Neuron (in vitro differentiated cells): ENCODE measurements around the gene LRRC18.

Source experiments
- H2AFZ ChIP-seq: one replicate; pipeline ENCODE4 v1.6.1; 2013; ENCODE audit warnings: low read depth, mild to moderate bottlenecking, inconsistent platforms, low read length, moderate library complexity
- H3K27me3 ChIP-seq: one replicate; pipeline ENCODE4 v1.6.1; 2013; ENCODE audit warnings: low read length; ENCODE audit not compliant: insufficient read depth
- H3K36me3 ChIP-seq: one replicate; pipeline ENCODE4 v1.6.1; 2013; ENCODE audit warnings: low read length; ENCODE audit not compliant: insufficient read depth
- H3K4me1 ChIP-seq: one replicate; pipeline ENCODE4 v1.6.1; 2013; ENCODE audit warnings: low read length; ENCODE audit not compliant: insufficient read depth
- H3K4me3 ChIP-seq: 2 replicates; pipeline ENCODE4 v1.5.1; 2013; ENCODE audit warnings: mild to moderate bottlenecking, low read length, moderate library complexity
- H3K9me3 ChIP-seq: one replicate; pipeline ENCODE4 v1.6.1; 2013; ENCODE audit warnings: low read length

The LRRC18 gene

GRCh38 chr10:48964038-48964437 is 24.4 kb upstream of the LRRC18 start:
- H3K36me3 ChIP-seq, result no peaks in the 10 kb centered on the region
- H3K4me1 ChIP-seq, result no peaks in the 10 kb centered on the region
- H3K27me3 ChIP-seq, result no peaks in the 10 kb centered on the region
- no peaks in the 10 kb centered on the region for H3K9me3 ChIP-seq
- no peak overlapping the region for H3K4me3 ChIP-seq
- H2AFZ ChIP-seq, result no peak overlapping the region

GRCh38 chr10:48958598-48959190 is 19.1 kb upstream of the LRRC18 start:
- Histone ChIP-seq H3K4me3 (no peak overlapping the region), H3K27me3 (no peaks in the 10 kb centered on the region), H3K9me3 (no peaks in the 10 kb centered on the region), H2AFZ (no peak overlapping the region), H3K4me1 (no peaks in the 10 kb centered on the region), H3K36me3 (no peaks in the 10 kb centered on the region)

GRCh38 chr10:48957361-48958151 is 17.9 kb upstream of the LRRC18 start:
- H3K4me1 ChIP-seq, result no peaks in the 10 kb centered on the region
- H3K27me3 ChIP-seq, result no peaks in the 10 kb centered on the region
- H2AFZ ChIP-seq, result no peak overlapping the region
- H3K9me3 ChIP-seq, result no peaks in the 10 kb centered on the region
- H3K36me3 ChIP-seq, result no peaks in the 10 kb centered on the region
- no peak overlapping the region for H3K4me3 ChIP-seq

GRCh38 chr10:48951707-48952106 is 12.1 kb upstream of the LRRC18 start:
- H3K4me3 ChIP-seq, result no peak overlapping the region
- no peaks in the 10 kb centered on the region for H3K9me3 ChIP-seq

GRCh38 chr10:48948470-48949037 is 8.9 kb upstream of the LRRC18 start:
- no peaks in the 10 kb centered on the region for H3K36me3 ChIP-seq
- H3K27me3 ChIP-seq, result no peaks in the 10 kb centered on the region
- no peaks in the 10 kb centered on the region for H3K4me1 ChIP-seq
- no peak overlapping the region for H2AFZ ChIP-seq
- H3K4me3 ChIP-seq, result no peak overlapping the region
- H3K9me3 ChIP-seq, result no peaks in the 10 kb centered on the region

More at GRCh38 chr10:48951707-48952106, 12.1 kb upstream of the LRRC18 start:
- no peak overlapping the region for H2AFZ ChIP-seq
- no peaks in the 10 kb centered on the region for H3K27me3 ChIP-seq
- no peaks in the 10 kb centered on the region for H3K36me3 ChIP-seq
- H3K4me1 ChIP-seq, result no peaks in the 10 kb centered on the region

GRCh38 chr10:48947690-48948469 is 8.2 kb upstream of the LRRC18 start:
- no peaks in the 10 kb centered on the region for H3K27me3 ChIP-seq
- H3K9me3 ChIP-seq, result no peaks in the 10 kb centered on the region
- no peaks in the 10 kb centered on the region for H3K4me1 ChIP-seq
- H2AFZ ChIP-seq, result no peak overlapping the region
- H3K4me3 ChIP-seq, result no peak overlapping the region
- no peaks in the 10 kb centered on the region for H3K36me3 ChIP-seq

GRCh38 chr10:48946891-48947500 is 7.4 kb upstream of the LRRC18 start:
- Histone ChIP-seq H3K27me3 (no peaks in the 10 kb centered on the region), H2AFZ (no peak overlapping the region), H3K36me3 (no peaks in the 10 kb centered on the region), H3K4me1 (no peaks in the 10 kb centered on the region), H3K9me3 (no peaks in the 10 kb centered on the region), H3K4me3 (no peak overlapping the region)

- Histone ChIP-seq H3K27me3 (no peaks in the 10 kb centered on the region), H2AFZ (no peak overlapping the region), H3K36me3 (no peaks in the 10 kb centered on the region), H3K4me1 (peaks cover 2% of the 10 kb centered on the region), H3K4me3 (no peak overlapping the region), H3K9me3 (no peaks in the 10 kb centered on the region)
These were observed 6.7 kb upstream of the LRRC18 start for GRCh38 chr10:48946332-48946731.

GRCh38 chr10:48945441-48946130 is 5.9 kb upstream of the LRRC18 start:
- H3K4me3 ChIP-seq, result no peak overlapping the region
- no peaks in the 10 kb centered on the region for H3K27me3 ChIP-seq
- H3K9me3 ChIP-seq, result no peaks in the 10 kb centered on the region
- H3K36me3 ChIP-seq, result no peaks in the 10 kb centered on the region
- peaks cover 6% of the 10 kb centered on the region for H3K4me1 ChIP-seq
- no peak overlapping the region for H2AFZ ChIP-seq

GRCh38 chr10:48944171-48944570 is 4.5 kb upstream of the LRRC18 start:
- Histone ChIP-seq H2AFZ (no peak overlapping the region), H3K27me3 (no peaks in the 10 kb centered on the region), H3K36me3 (no peaks in the 10 kb centered on the region), H3K9me3 (no peaks in the 10 kb centered on the region), H3K4me1 (peaks cover 6% of the 10 kb centered on the region), H3K4me3 (no peak overlapping the region)

GRCh38 chr10:48943096-48943495 is 3.5 kb upstream of the LRRC18 start:
- Histone ChIP-seq H2AFZ (no peak overlapping the region), H3K4me3 (no peak overlapping the region), H3K36me3 (no peaks in the 10 kb centered on the region), H3K4me1 (peaks cover 6% of the 10 kb centered on the region), H3K9me3 (no peaks in the 10 kb centered on the region), H3K27me3 (no peaks in the 10 kb centered on the region)

- no peak overlapping the region for H3K4me3 ChIP-seq
- no peaks in the 10 kb centered on the region for H3K9me3 ChIP-seq
- H3K27me3 ChIP-seq, result no peaks in the 10 kb centered on the region
- H2AFZ ChIP-seq, result no peak overlapping the region
- H3K36me3 ChIP-seq, result no peaks in the 10 kb centered on the region
- peaks cover 6% of the 10 kb centered on the region for H3K4me1 ChIP-seq
These were observed 1.9 kb upstream of the LRRC18 start for GRCh38 chr10:48941427-48942075.
